HL-60 (cell line): ENCODE data around the gene MOK.
"Not testable (repeated sequence)": the region's sequence is repeated elsewhere in the genome, so short reads cannot be mapped to it uniquely, and the experiment has no call there.

Experiments
- DNase-seq, 2 experiments: peaks; one replicate each; pipeline ENCODE4 v3.0.0-alpha.2; 2010 to 2020; ENCODE audit warnings: low read depth in 1 of 2, low spot score in 1 of 2
- H3K27ac ChIP-seq: fragments of 250-450 bp; sonication (Bioruptor Pico); replicated peaks from 2 replicates; pipeline ENCODE4 v1.5.1; 2020; ENCODE audit warnings: mild to moderate bottlenecking, moderate library complexity
- H3K27me3 ChIP-seq: fragments of 250-450 bp; sonication (Bioruptor Pico); 2 replicates; pipeline ENCODE4 v1.5.1; 2021; ENCODE audit warnings: mild to moderate bottlenecking, moderate library complexity; ENCODE audit not compliant: insufficient read depth, poor library complexity, severe bottlenecking
- H3K4me3 ChIP-seq: replicated peaks from 2 replicates; pipeline ENCODE4 v1.5.1; 2011; ENCODE audit warnings: mild to moderate bottlenecking, control low read depth, low read length; ENCODE audit not compliant: insufficient read depth
- CTCF ChIP-seq: IDR thresholded peaks from one replicate; pipeline ENCODE4 v1.5.1; 2011; ENCODE audit warnings: low read length, control low read depth, inconsistent platforms; ENCODE audit not compliant: insufficient read depth
- GABPA ChIP-seq: IDR thresholded peaks from 2 replicates; pipeline ENCODE4 v1.6.1; 2012; ENCODE audit warnings: low read depth
- POLR2AphosphoS5 ChIP-seq: IDR thresholded peaks from 2 replicates; pipeline ENCODE4 v1.6.1; 2012; ENCODE audit warnings: low read depth
- REST ChIP-seq: IDR thresholded peaks from 2 replicates; pipeline ENCODE4 v1.6.1; 2012; ENCODE audit warnings: low read depth; ENCODE audit not compliant: insufficient replicate concordance
- SPI1 ChIP-seq: IDR thresholded peaks from 2 replicates; pipeline ENCODE4 v1.6.1; 2012; ENCODE audit warnings: low read depth, mild to moderate bottlenecking, borderline replicate concordance
- long read RNA-seq: library from polyadenylated mRNA; unstranded; transcript quantifications from one replicate; pipeline ENCODE4 v2.0.0, GENCODE V29; 2020

Gene MOK
- long read RNA-seq, partial matches to known transcripts = 1 of 4 reads
- long read RNA-seq, other reads (novel, unspliced or antisense) = 3 of 4 reads

DNA sequence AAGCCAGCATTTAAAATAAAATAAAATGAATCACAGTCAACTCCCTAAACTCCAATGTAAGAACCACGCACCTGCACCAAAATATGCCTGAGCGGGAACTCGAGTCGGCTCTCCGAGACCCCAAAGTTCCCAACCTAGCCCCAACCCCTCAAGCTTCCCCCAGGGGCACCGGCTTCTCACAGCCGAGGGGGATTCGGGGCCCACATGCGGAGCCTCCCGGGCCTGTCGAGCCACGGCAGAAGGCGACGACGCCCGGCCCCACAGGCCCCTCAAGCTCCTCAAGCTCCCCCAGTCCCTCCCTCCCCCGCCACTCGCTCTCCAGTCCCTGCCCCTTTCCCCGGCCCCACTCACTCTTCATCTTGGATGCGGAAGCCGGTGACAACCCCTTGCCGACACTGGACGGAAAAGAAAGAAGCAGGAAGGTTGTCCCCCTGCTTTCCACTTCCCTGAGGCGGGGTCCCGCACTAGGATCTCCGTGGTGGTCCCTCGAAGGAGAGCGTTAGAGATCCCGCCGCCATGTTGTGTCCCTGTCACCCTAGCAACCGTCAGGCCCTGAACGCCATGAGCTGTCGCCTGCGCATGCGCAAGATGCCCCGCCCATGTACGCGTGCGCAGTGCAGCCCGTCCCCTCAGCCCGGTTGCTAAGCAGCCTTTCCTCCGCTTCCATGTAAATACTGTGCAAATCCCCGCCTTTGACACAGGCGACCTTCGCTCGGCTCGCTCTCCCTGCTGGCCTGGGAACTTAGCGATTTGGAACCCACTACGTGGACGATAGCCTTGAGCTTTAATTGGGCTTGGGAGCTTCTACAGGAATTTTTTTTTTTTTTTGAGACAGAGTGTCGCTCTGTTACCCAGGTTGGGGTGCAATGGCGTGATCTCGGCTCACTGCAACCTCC, at the start of gene MOK:
Gene MOK (minus strand): TSS at position 554 of the 896 bp plus-strand sequence. CDS start 196 bp downstream, at position 358.
- Histone ChIP-seq H3K27ac (peak within 1 kb of the TSS; percentile 79), H3K27me3 (no peaks in the 10 kb centered on the region), H3K4me3 (peak within 1 kb of the TSS; percentile 93)
- peak; percentile 91 to 94 for DNase-seq
- TF ChIP-seq REST (no peak), GABPA (no peak), POLR2AphosphoS5 (no peak), CTCF (no peak), SPI1 (no peak)

- no peaks in the 10 kb centered on the region for H3K27me3 ChIP-seq
- no peak for DNase-seq
- TF ChIP-seq CTCF = no peak
- TF ChIP-seq POLR2AphosphoS5 = no peak
- TF ChIP-seq SPI1 = no peak
- no peak overlapping the region for H3K4me3 ChIP-seq
- peak overlapping the region; percentile 67 for H3K27ac ChIP-seq
Observed at GRCh38 chr14:102353126-102353619, 48.2 kb upstream of the MOK start.

- peak; percentile 51 to 79 for DNase-seq
- Histone ChIP-seq H3K27me3 (no peaks in the 10 kb centered on the region), H3K4me3 (no peak overlapping the region), H3K27ac (peak overlapping the region; percentile 67)
- TF ChIP-seq CTCF = no peak
Observed at GRCh38 chr14:102352213-102352612, 47.2 kb upstream of the MOK start.

- H3K4me3 ChIP-seq, H3K27me3 ChIP-seq: not testable (repeated sequence)
- DNase-seq = peak in 1 of 2 experiments; percentile 70
- peak overlapping the region; percentile 67 for H3K27ac ChIP-seq
Observed at GRCh38 chr14:102351593-102351992, 46.6 kb upstream of the MOK start.

DNA sequence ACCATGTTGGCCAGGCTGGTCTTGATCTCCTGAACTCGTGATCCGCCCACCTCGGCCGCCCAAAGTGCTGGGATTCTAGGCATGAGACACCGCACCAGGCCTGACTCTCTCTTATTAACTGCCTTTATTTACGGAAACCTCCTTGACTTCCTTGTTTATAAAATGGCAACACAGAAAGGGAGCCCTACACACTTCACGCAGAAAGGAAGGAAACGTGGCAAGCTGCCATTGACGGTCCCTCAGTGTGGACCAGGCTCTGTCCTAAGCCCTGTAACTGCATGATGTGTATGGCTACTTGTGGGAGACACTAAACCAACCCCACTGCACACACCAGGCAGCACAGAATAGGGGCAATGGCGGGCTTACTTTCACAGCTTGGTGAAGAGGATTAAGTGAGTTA, 46.1 kb upstream of the MOK start:
- H3K27ac ChIP-seq = peak overlapping the region; percentile 67
- no peak overlapping the region for H3K4me3 ChIP-seq
- peak in 1 of 2 experiments; percentile 35 for DNase-seq
- TF ChIP-seq SPI1 (peak; percentile 13; the same call in 1 of the 2 replicates), REST (no peak)
- no peaks in the 10 kb centered on the region for H3K27me3 ChIP-seq
